Measurements from ENCODE around the gene MAP3K10. TPM values are rescaled to one million over a fixed set of nuclear protein-coding genes. Genes with fewer than 3 reads are reported as not detected.

The MAP3K10 gene
- polyA plus RNA-seq, 3 donors: 9.2 to 19.6 (median 17.4) TPM

GRCh38 chr19:40241809-40242384 lies 50.7 kb downstream of the MAP3K10 start:
- DNase-seq (ENCODE audit: extremely low read depth in 1 of 11, low read depth in 9 of 11, low spot score in 4 of 11): no peak

GRCh38 chr19:40242480-40242879 lies 51.3 kb downstream of the MAP3K10 start:
- DNase-seq (ENCODE audit: extremely low read depth in 1 of 11, low read depth in 9 of 11, low spot score in 4 of 11): no peak

- no peak for DNase-seq (ENCODE audit: extremely low read depth in 1 of 11, low read depth in 9 of 11, low spot score in 4 of 11)
Observed at GRCh38 chr19:40243181-40243580, 52.0 kb downstream of the MAP3K10 start.

- no peak for DNase-seq (ENCODE audit: extremely low read depth in 1 of 11, low read depth in 9 of 11, low spot score in 4 of 11)
Observed at GRCh38 chr19:40244579-40245317, 53.5 kb downstream of the MAP3K10 start.

GRCh38 chr19:40245506-40246128 lies 54.4 kb downstream of the MAP3K10 start:
- DNase-seq (ENCODE audit: extremely low read depth in 1 of 11, low read depth in 9 of 11, low spot score in 4 of 11): no peak

- no peak for DNase-seq (ENCODE audit: extremely low read depth in 1 of 11, low read depth in 9 of 11, low spot score in 4 of 11)
Observed at GRCh38 chr19:40246292-40247073, 55.3 kb downstream of the MAP3K10 start.

- no peak for DNase-seq (ENCODE audit: extremely low read depth in 1 of 11, low read depth in 9 of 11, low spot score in 4 of 11)
Observed at GRCh38 chr19:40247178-40247577, 56.0 kb downstream of the MAP3K10 start.

GRCh38 chr19:40247735-40248262 lies 56.6 kb downstream of the MAP3K10 start:
- DNase-seq (ENCODE audit: extremely low read depth in 1 of 11, low read depth in 9 of 11, low spot score in 4 of 11): no peak

GRCh38 chr19:40249201-40249600 lies 58.0 kb downstream of the MAP3K10 start:
- DNase-seq (ENCODE audit: extremely low read depth in 1 of 11, low read depth in 9 of 11, low spot score in 4 of 11): no peak

- no peak for DNase-seq (ENCODE audit: extremely low read depth in 1 of 11, low read depth in 9 of 11, low spot score in 4 of 11)
Observed at GRCh38 chr19:40249781-40250180, 58.6 kb downstream of the MAP3K10 start.

GRCh38 chr19:40251244-40251643 lies 60.0 kb downstream of the MAP3K10 start:
- DNase-seq (ENCODE audit: extremely low read depth in 1 of 11, low read depth in 9 of 11, low spot score in 4 of 11): no peak

- DNase-seq (ENCODE audit: extremely low read depth in 1 of 11, low read depth in 9 of 11, low spot score in 4 of 11): no peak
Observed at GRCh38 chr19:40251991-40252390, 60.8 kb downstream of the MAP3K10 start.

- no peak for DNase-seq (ENCODE audit: extremely low read depth in 1 of 11, low read depth in 9 of 11, low spot score in 4 of 11)
Observed at GRCh38 chr19:40252395-40252794, 61.2 kb downstream of the MAP3K10 start.

GRCh38 chr19:40253611-40254092 lies 62.4 kb downstream of the MAP3K10 start:
- DNase-seq (ENCODE audit: extremely low read depth in 1 of 11, low read depth in 9 of 11, low spot score in 4 of 11): no peak

GRCh38 chr19:40254714-40255418 lies 63.6 kb downstream of the MAP3K10 start:
- no peak for DNase-seq (ENCODE audit: extremely low read depth in 1 of 11, low read depth in 9 of 11, low spot score in 4 of 11)

- DNase-seq (ENCODE audit: extremely low read depth in 1 of 11, low read depth in 9 of 11, low spot score in 4 of 11): no peak
Observed at GRCh38 chr19:40255619-40256166, 64.5 kb downstream of the MAP3K10 start.

- DNase-seq (ENCODE audit: extremely low read depth in 1 of 11, low read depth in 9 of 11, low spot score in 4 of 11): no peak
Observed at GRCh38 chr19:40256512-40256911, 65.3 kb downstream of the MAP3K10 start.

- DNase-seq (ENCODE audit: extremely low read depth in 1 of 11, low read depth in 9 of 11, low spot score in 4 of 11): peak in 3 of 11 donors; percentile 26 to 34 (median 31)
Observed at GRCh38 chr19:40257096-40257517, 65.9 kb downstream of the MAP3K10 start.

Data from renal cortex interstitium (tissue), 11 donors.